Naive thymus-derived CD4-positive, alpha-beta T cell (primary cell): ENCODE data around the gene DNAH3. TPM values are rescaled to one million over a fixed set of nuclear protein-coding genes. Genes with fewer than 3 reads are reported as not detected.
A peak's percentile ranks its signal among the peaks of the same experiment; 100 is the strongest.
"Not testable (repeated sequence)": the region's sequence is repeated elsewhere in the genome, so short reads cannot be mapped to it uniquely, and the experiment has no call there.

ENCODE experiments used
- ATAC-seq: fragments of 150-1000 bp; cut with Tn5 transposase; 2 replicates; pipeline ENCODE4 v1.10.0; 2021; ENCODE audit warnings: mild to moderate bottlenecking, moderate library complexity
- CTCF ChIA-PET: fragments of 350-600 bp; sonication (Branson Sonifier 250); formaldehyde crosslinking; loops from one replicate; lab custom pipeline; 2021; ENCODE audit warnings: antibody characterized with exemption; lab: Charles Lee
- POLR2A ChIA-PET: fragments of 350-600 bp; sonication (Branson Sonifier 250); formaldehyde crosslinking; loops from one replicate; lab custom pipeline; 2021; ENCODE audit warnings: antibody characterized with exemption, inconsistent platforms; lab: Charles Lee
- DNase-seq, 9 donors: peaks; one replicate each; pipeline versions ENCODE4 v3.0.0 to v3.0.0-alpha.2; 2020 to 2022; ENCODE audit warnings: mixed read lengths in 1 of 9
- H3K27ac ChIP-seq: one replicate; pipeline ENCODE4 v1.7.0; 2013; ENCODE audit warnings: mild to moderate bottlenecking, low read depth, low read length, moderate library complexity
- H3K27me3 ChIP-seq, 2 donors: one replicate each; pipeline ENCODE4 v1.7.0; 2013; ENCODE audit warnings: low read length in 2 of 2, mild to moderate bottlenecking in 2 of 2, moderate library complexity in 2 of 2; ENCODE audit not compliant: control insufficient read depth in 2 of 2, insufficient read depth in 2 of 2
- H3K36me3 ChIP-seq, 3 experiments: 1 replicate in 2 of 3; 2 replicates in 1 of 3; pipeline ENCODE4 v1.7.0; 2013; ENCODE audit warnings: low read length in 3 of 3, mild to moderate bottlenecking in 3 of 3, moderate library complexity in 1 of 3; ENCODE audit not compliant: insufficient read depth in 3 of 3, control insufficient read depth in 2 of 3
- H3K4me1 ChIP-seq, 2 donors: one replicate each; pipeline ENCODE4 v1.7.0; 2013; ENCODE audit warnings: low read length in 2 of 2, mild to moderate bottlenecking in 2 of 2, moderate library complexity in 1 of 2; ENCODE audit not compliant: control insufficient read depth in 2 of 2, insufficient read depth in 2 of 2
- H3K4me3 ChIP-seq: 2 replicates; pipeline ENCODE4 v1.7.0; 2013; ENCODE audit warnings: mild to moderate bottlenecking, low read length
- H3K9me3 ChIP-seq, 3 experiments: 1 replicate in 2 of 3; 2 replicates in 1 of 3; pipeline ENCODE4 v1.7.0; 2013; ENCODE audit warnings: low read length in 3 of 3; ENCODE audit not compliant: control insufficient read depth in 2 of 3
- H3K27ac Mint-ChIP-seq, 9 donors: one replicate each; pipeline ENCODE4 v1.8.0; 2020 to 2022; ENCODE audit warnings: mixed read lengths in 9 of 9, mild to moderate bottlenecking in 8 of 9, moderate library complexity in 5 of 9, inconsistent platforms in 2 of 9
- H3K27me3 Mint-ChIP-seq, 5 donors: one replicate each; pipeline ENCODE4 v1.8.0; 2021 to 2022; ENCODE audit warnings: mixed read lengths in 5 of 5, mild to moderate bottlenecking in 1 of 5
- H3K36me3 Mint-ChIP-seq, 5 donors: one replicate each; pipeline ENCODE4 v1.8.0; 2020 to 2022; ENCODE audit warnings: mixed read lengths in 5 of 5, mild to moderate bottlenecking in 3 of 5, inconsistent platforms in 1 of 5
- H3K4me1 Mint-ChIP-seq, 7 donors: one replicate each; pipeline ENCODE4 v1.8.0; 2020 to 2022; ENCODE audit warnings: mixed read lengths in 7 of 7, mild to moderate bottlenecking in 3 of 7, inconsistent platforms in 1 of 7
- H3K4me3 Mint-ChIP-seq, 10 donors: one replicate each; pipeline ENCODE4 v1.8.0; 2020 to 2022; ENCODE audit warnings: mild to moderate bottlenecking in 10 of 10, mixed read lengths in 10 of 10, moderate library complexity in 6 of 10, inconsistent platforms in 2 of 10
- H3K9me3 Mint-ChIP-seq, 11 donors: one replicate each; pipeline ENCODE4 v1.8.0; 2020 to 2022; ENCODE audit warnings: mixed read lengths in 11 of 11, mild to moderate bottlenecking in 4 of 11, inconsistent platforms in 1 of 11, moderate library complexity in 1 of 11
- intact Hi-C, 2 donors: fragments of 100-400 bp; cut with micrococcal nuclease; formaldehyde crosslinking; loops; one replicate each; pipeline ENCODE4 v1.15.1; 2023
- polyA plus RNA-seq, 2 donors: library from polyadenylated mRNA; unstranded; fragments of 300-500 nt; fragmentation: Illumina TruSeq; gene quantifications; one replicate each; pipeline ENCODE4 v1.2.3, GENCODE V29; 2021
- total RNA-seq, 6 experiments: library from RNA in 5 of 6; stranded (reverse) in 5 of 6; gene quantifications; 1 replicate in 5 of 6; 2 replicates in 1 of 6; pipeline ENCODE4 v1.2.3 and lab custom pipeline; 2021 to 2026

Gene DNAH3
- total and polyA plus RNA-seq, 7 experiments from 2014 or later = not detected

GRCh38 chr16:20973201-20973600 is 177.4 kb downstream of the DNAH3 start:
- H3K27me3 Mint-ChIP-seq = peaks cover 4 to 14% (median 5%) of the 10 kb centered on the region in 5 donors
- intact Hi-C loops, H3K9me3 ChIP-seq, H3K9me3 Mint-ChIP-seq, ATAC-seq, H3K27ac ChIP-seq, CTCF ChIA-PET, H3K4me3 ChIP-seq, POLR2A ChIA-PET, DNase-seq, H3K27me3 ChIP-seq, H3K27ac Mint-ChIP-seq, H3K4me1 ChIP-seq, H3K36me3 Mint-ChIP-seq, H3K4me1 Mint-ChIP-seq, H3K4me3 Mint-ChIP-seq, H3K36me3 ChIP-seq: not testable (repeated sequence)

GRCh38 chr16:20971401-20971800 is 179.2 kb downstream of the DNAH3 start:
- Mint-ChIP-seq H3K4me1 (peaks cover 0 to 6% (median 0%) of the 10 kb centered on the region in 7 donors), H3K27me3 (peaks cover 2 to 9% (median 4%) of the 10 kb centered on the region in 5 donors), H3K36me3 (no peaks in the 10 kb centered on the region), H3K4me3 (no peak overlapping the region), H3K9me3 (peaks cover 0 to under 1% (median 0%) of the 10 kb centered on the region in 11 donors), H3K27ac (no peak overlapping the region)
- intact Hi-C loops = no loop called here
- Histone ChIP-seq H3K27ac (no peak overlapping the region), H3K36me3 (no peaks in the 10 kb centered on the region), H3K4me3 (no peak overlapping the region), H3K9me3 (no peaks in the 10 kb centered on the region), H3K27me3 (no peaks in the 10 kb centered on the region), H3K4me1 (no peaks in the 10 kb centered on the region)
- no peak for DNase-seq
- POLR2A ChIA-PET = no interaction called here
- ATAC-seq = no peak
- CTCF ChIA-PET = no interaction called here

- Mint-ChIP-seq H3K27ac (no peak overlapping the region), H3K36me3 (no peaks in the 10 kb centered on the region), H3K4me1 (peaks cover 0 to 6% (median 0%) of the 10 kb centered on the region in 7 donors), H3K27me3 (peaks cover 0 to 4% (median 0%) of the 10 kb centered on the region in 5 donors), H3K4me3 (no peak overlapping the region), H3K9me3 (no peaks in the 10 kb centered on the region)
- no peak for ATAC-seq
- intact Hi-C loops = no loop called here
- H3K4me1 ChIP-seq = no peaks in the 10 kb centered on the region
- H3K4me3 ChIP-seq = no peak overlapping the region
- H3K27ac ChIP-seq = no peak overlapping the region
- H3K9me3 ChIP-seq = no peaks in the 10 kb centered on the region
- DNase-seq = no peak
- no peaks in the 10 kb centered on the region for H3K27me3 ChIP-seq
- POLR2A ChIA-PET = no interaction called here
- H3K36me3 ChIP-seq = no peaks in the 10 kb centered on the region
- CTCF ChIA-PET = interaction anchor here (0.5 kb wide), 1 partner anchor 118 kb away, joined by 3 read pairs; no protein-coding TSS in a partner anchor
These were observed 181.3 kb downstream of the DNAH3 start for GRCh38 chr16:20969386-20969785.

DNA sequence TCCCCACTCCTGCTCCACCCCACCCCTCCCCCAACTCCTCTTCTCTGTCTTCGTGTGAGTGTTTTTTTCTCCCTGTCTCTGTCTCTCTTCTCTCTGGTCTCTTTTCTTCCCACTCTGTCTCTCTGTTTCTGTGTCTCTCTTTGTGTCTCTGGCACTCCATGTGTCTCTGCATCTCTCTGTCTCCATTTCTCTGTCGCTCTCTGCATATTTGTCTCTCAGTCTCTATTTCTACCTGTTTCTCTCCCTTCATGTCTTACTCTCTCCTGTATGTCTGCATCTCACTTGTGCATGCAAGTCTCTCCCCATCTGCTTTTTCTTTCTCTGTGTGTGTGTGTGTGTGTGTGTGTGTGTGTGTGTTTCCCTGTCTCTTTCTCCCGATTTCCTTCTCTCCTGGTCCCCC is 181.9 kb downstream of the DNAH3 start:
- no peaks in the 10 kb centered on the region for H3K4me1 ChIP-seq
- ChIA-PET CTCF (interaction anchor here (0.5 kb wide), 1 partner anchor 118 kb away, joined by 3 read pairs; no protein-coding TSS in a partner anchor), POLR2A (no interaction called here)
- Mint-ChIP-seq H3K4me1 (peaks cover 0 to 6% (median 0%) of the 10 kb centered on the region in 7 donors), H3K27me3 (peaks cover 0 to 4% (median 0%) of the 10 kb centered on the region in 5 donors), H3K27ac (peak overlapping the region in 2 of 9 donors; percentile 19 to 63), H3K4me3 (no peak overlapping the region), H3K9me3 (no peaks in the 10 kb centered on the region), H3K36me3 (no peaks in the 10 kb centered on the region)
- intact Hi-C loops = no loop called here
- no peak overlapping the region for H3K4me3 ChIP-seq
- no peak for DNase-seq
- no peaks in the 10 kb centered on the region for H3K27me3 ChIP-seq
- no peaks in the 10 kb centered on the region for H3K36me3 ChIP-seq
- H3K27ac ChIP-seq = no peak overlapping the region
- no peaks in the 10 kb centered on the region for H3K9me3 ChIP-seq
- no peak for ATAC-seq

DNA sequence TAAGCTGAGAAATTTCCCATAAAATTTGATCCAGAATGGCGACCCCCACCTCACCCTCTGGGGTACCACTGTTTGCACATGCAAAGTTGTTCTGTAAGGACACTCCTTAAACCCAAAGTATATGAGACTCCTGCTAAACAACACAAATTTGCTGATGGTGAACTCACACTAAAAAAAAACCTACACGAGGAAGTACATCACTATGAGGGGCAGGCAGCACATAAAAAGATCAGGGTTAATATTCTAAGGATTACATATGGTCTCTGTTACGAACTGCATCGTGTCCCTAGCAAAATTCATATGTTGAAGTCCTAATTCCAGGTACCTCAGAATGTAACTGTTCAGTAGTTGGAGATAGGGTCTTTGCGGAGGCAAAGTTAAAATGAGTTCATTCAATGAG is 189.7 kb downstream of the DNAH3 start:
- Mint-ChIP-seq H3K9me3 (no peaks in the 10 kb centered on the region), H3K27ac (no peak overlapping the region)
- H3K27me3 ChIP-seq = no peaks in the 10 kb centered on the region

GRCh38 chr16:20957153-20957552 is 193.5 kb downstream of the DNAH3 start:
- Histone ChIP-seq H3K36me3 (no peaks in the 10 kb centered on the region), H3K4me3 (no peak overlapping the region), H3K4me1 (no peaks in the 10 kb centered on the region), H3K9me3 (no peaks in the 10 kb centered on the region), H3K27ac (no peak overlapping the region), H3K27me3 (no peaks in the 10 kb centered on the region)
- POLR2A ChIA-PET = no interaction called here
- intact Hi-C loops = no loop called here
- Mint-ChIP-seq H3K36me3 (no peaks in the 10 kb centered on the region), H3K4me1 (no peaks in the 10 kb centered on the region), H3K4me3 (no peak overlapping the region), H3K27me3 (peaks cover 0 to 16% (median 0%) of the 10 kb centered on the region in 5 donors), H3K9me3 (no peaks in the 10 kb centered on the region), H3K27ac (no peak overlapping the region)
- no peak for ATAC-seq
- CTCF ChIA-PET = no interaction called here
- DNase-seq = no peak

More for the DNA sequence above, 189.7 kb downstream of the DNAH3 start:
- no peak for DNase-seq
- Mint-ChIP-seq H3K4me1 (no peaks in the 10 kb centered on the region), H3K27me3 (peaks cover 0 to 7% (median 0%) of the 10 kb centered on the region in 5 donors), H3K4me3 (no peak overlapping the region), H3K36me3 (no peaks in the 10 kb centered on the region)
- H3K9me3 ChIP-seq = no peaks in the 10 kb centered on the region
- H3K36me3 ChIP-seq = no peaks in the 10 kb centered on the region
- ChIA-PET POLR2A (no interaction called here), CTCF (no interaction called here)
- no peak for ATAC-seq
- intact Hi-C loops = no loop called here
- H3K4me3 ChIP-seq = no peak overlapping the region
- H3K4me1 ChIP-seq = no peaks in the 10 kb centered on the region
- H3K27ac ChIP-seq = no peak overlapping the region

DNA sequence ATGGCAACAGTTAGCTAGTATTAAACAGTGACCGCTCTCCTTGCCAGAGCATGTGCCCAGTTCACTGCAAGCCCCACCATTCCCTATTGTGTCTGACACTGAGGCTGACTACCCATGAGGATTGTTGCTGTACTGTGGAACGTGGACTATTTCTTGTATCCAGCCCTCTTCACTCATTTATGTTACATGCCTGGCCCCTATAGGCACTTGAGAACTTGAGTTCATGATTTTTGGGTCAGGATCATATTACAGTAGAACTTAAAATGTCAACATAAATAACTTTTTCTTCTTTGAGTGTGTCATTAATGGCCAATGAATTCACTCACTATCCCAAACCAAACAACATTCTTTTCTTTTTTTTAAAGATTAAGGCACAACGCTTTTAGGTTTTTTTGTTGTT is 194.3 kb downstream of the DNAH3 start:
- intact Hi-C loops = no loop called here
- Histone ChIP-seq H3K27ac (no peak overlapping the region), H3K9me3 (no peaks in the 10 kb centered on the region), H3K36me3 (no peaks in the 10 kb centered on the region), H3K4me1 (no peaks in the 10 kb centered on the region), H3K4me3 (no peak overlapping the region), H3K27me3 (no peaks in the 10 kb centered on the region)
- ATAC-seq (no peak), DNase-seq (no peak)
- Mint-ChIP-seq H3K4me1 (no peaks in the 10 kb centered on the region), H3K9me3 (no peaks in the 10 kb centered on the region), H3K4me3 (no peak overlapping the region), H3K27ac (no peak overlapping the region), H3K36me3 (no peaks in the 10 kb centered on the region), H3K27me3 (peaks cover 0 to 17% (median 0%) of the 10 kb centered on the region in 5 donors)
- ChIA-PET POLR2A (no interaction called here), CTCF (no interaction called here)
